Naive thymus-derived CD4-positive, alpha-beta T cell (primary cell): ENCODE data around the gene FCHSD2. TPM values are rescaled to one million over a fixed set of nuclear protein-coding genes. Genes with fewer than 3 reads are reported as not detected.

ENCODE experiments used
- ATAC-seq: fragments of 150-1000 bp; cut with Tn5 transposase; 2 replicates; pipeline ENCODE4 v1.10.0; 2021; ENCODE audit warnings: mild to moderate bottlenecking, moderate library complexity
- CTCF ChIA-PET: fragments of 350-600 bp; sonication (Branson Sonifier 250); formaldehyde crosslinking; loops from one replicate; lab custom pipeline; 2021; ENCODE audit warnings: antibody characterized with exemption; lab: Charles Lee
- POLR2A ChIA-PET: fragments of 350-600 bp; sonication (Branson Sonifier 250); formaldehyde crosslinking; loops from one replicate; lab custom pipeline; 2021; ENCODE audit warnings: antibody characterized with exemption, inconsistent platforms; lab: Charles Lee
- DNase-seq, 9 donors: peaks; one replicate each; pipeline versions ENCODE4 v3.0.0 to v3.0.0-alpha.2; 2020 to 2022; ENCODE audit warnings: mixed read lengths in 1 of 9
- H3K27ac ChIP-seq: one replicate; pipeline ENCODE4 v1.7.0; 2013; ENCODE audit warnings: mild to moderate bottlenecking, low read depth, low read length, moderate library complexity
- H3K27me3 ChIP-seq, 2 donors: one replicate each; pipeline ENCODE4 v1.7.0; 2013; ENCODE audit warnings: low read length in 2 of 2, mild to moderate bottlenecking in 2 of 2, moderate library complexity in 2 of 2; ENCODE audit not compliant: control insufficient read depth in 2 of 2, insufficient read depth in 2 of 2
- H3K36me3 ChIP-seq, 3 experiments: 1 replicate in 2 of 3; 2 replicates in 1 of 3; pipeline ENCODE4 v1.7.0; 2013; ENCODE audit warnings: low read length in 3 of 3, mild to moderate bottlenecking in 3 of 3, moderate library complexity in 1 of 3; ENCODE audit not compliant: insufficient read depth in 3 of 3, control insufficient read depth in 2 of 3
- H3K4me1 ChIP-seq, 2 donors: one replicate each; pipeline ENCODE4 v1.7.0; 2013; ENCODE audit warnings: low read length in 2 of 2, mild to moderate bottlenecking in 2 of 2, moderate library complexity in 1 of 2; ENCODE audit not compliant: control insufficient read depth in 2 of 2, insufficient read depth in 2 of 2
- H3K4me3 ChIP-seq: 2 replicates; pipeline ENCODE4 v1.7.0; 2013; ENCODE audit warnings: mild to moderate bottlenecking, low read length
- H3K9me3 ChIP-seq, 3 experiments: 1 replicate in 2 of 3; 2 replicates in 1 of 3; pipeline ENCODE4 v1.7.0; 2013; ENCODE audit warnings: low read length in 3 of 3; ENCODE audit not compliant: control insufficient read depth in 2 of 3
- H3K27ac Mint-ChIP-seq, 9 donors: one replicate each; pipeline ENCODE4 v1.8.0; 2020 to 2022; ENCODE audit warnings: mixed read lengths in 9 of 9, mild to moderate bottlenecking in 8 of 9, moderate library complexity in 5 of 9, inconsistent platforms in 2 of 9
- H3K27me3 Mint-ChIP-seq, 5 donors: one replicate each; pipeline ENCODE4 v1.8.0; 2021 to 2022; ENCODE audit warnings: mixed read lengths in 5 of 5, mild to moderate bottlenecking in 1 of 5
- H3K36me3 Mint-ChIP-seq, 5 donors: one replicate each; pipeline ENCODE4 v1.8.0; 2020 to 2022; ENCODE audit warnings: mixed read lengths in 5 of 5, mild to moderate bottlenecking in 3 of 5, inconsistent platforms in 1 of 5
- H3K4me1 Mint-ChIP-seq, 7 donors: one replicate each; pipeline ENCODE4 v1.8.0; 2020 to 2022; ENCODE audit warnings: mixed read lengths in 7 of 7, mild to moderate bottlenecking in 3 of 7, inconsistent platforms in 1 of 7
- H3K4me3 Mint-ChIP-seq, 10 donors: one replicate each; pipeline ENCODE4 v1.8.0; 2020 to 2022; ENCODE audit warnings: mild to moderate bottlenecking in 10 of 10, mixed read lengths in 10 of 10, moderate library complexity in 6 of 10, inconsistent platforms in 2 of 10
- H3K9me3 Mint-ChIP-seq, 11 donors: one replicate each; pipeline ENCODE4 v1.8.0; 2020 to 2022; ENCODE audit warnings: mixed read lengths in 11 of 11, mild to moderate bottlenecking in 4 of 11, inconsistent platforms in 1 of 11, moderate library complexity in 1 of 11
- intact Hi-C, 2 donors: fragments of 100-400 bp; cut with micrococcal nuclease; formaldehyde crosslinking; loops; one replicate each; pipeline ENCODE4 v1.15.1; 2023
- polyA plus RNA-seq, 2 donors: library from polyadenylated mRNA; unstranded; fragments of 300-500 nt; fragmentation: Illumina TruSeq; gene quantifications; one replicate each; pipeline ENCODE4 v1.2.3, GENCODE V29; 2021
- total RNA-seq, 6 experiments: library from RNA in 5 of 6; stranded (reverse) in 5 of 6; gene quantifications; 1 replicate in 5 of 6; 2 replicates in 1 of 6; pipeline ENCODE4 v1.2.3 and lab custom pipeline; 2021 to 2026

FCHSD2 gene
- total and polyA plus RNA-seq, 7 experiments from 2014 or later: 18.3 to 69.9 (median 48.6) TPM

GRCh38 chr11:73002214-73002613 lies 139.9 kb downstream of the FCHSD2 start:
- ATAC-seq: no peak
- intact Hi-C loops: no loop called here
- H3K4me1 Mint-ChIP-seq: peaks cover 2 to 37% (median 27%) of the 10 kb centered on the region in 7 donors
- DNase-seq: no peak
- no peaks in the 10 kb centered on the region for H3K27me3 Mint-ChIP-seq
- no peak overlapping the region for H3K4me3 Mint-ChIP-seq
- H3K36me3 ChIP-seq: peaks cover 0 to 5% (median 0%) of the 10 kb centered on the region in 3 experiments
- H3K9me3 Mint-ChIP-seq: peaks cover 0 to 2% (median 0%) of the 10 kb centered on the region in 11 donors
- peak overlapping the region in 1 of 9 donors; percentile 25 for H3K27ac Mint-ChIP-seq
- H3K4me3 ChIP-seq: no peak overlapping the region
- H3K9me3 ChIP-seq: no peaks in the 10 kb centered on the region
- peaks cover 7 to 36% (median 28%) of the 10 kb centered on the region in 5 donors for H3K36me3 Mint-ChIP-seq
- H3K27ac ChIP-seq: no peak overlapping the region
- ChIA-PET POLR2A (no interaction called here), CTCF (no interaction called here)
- no peaks in the 10 kb centered on the region for H3K4me1 ChIP-seq
- no peaks in the 10 kb centered on the region for H3K27me3 ChIP-seq

GRCh38 chr11:73001615-73002014 lies 140.5 kb downstream of the FCHSD2 start:
- CTCF ChIA-PET: no interaction called here

GRCh38 chr11:72998676-72999075 lies 143.4 kb downstream of the FCHSD2 start:
- ATAC-seq (no peak), DNase-seq (no peak)
- ChIA-PET CTCF (interaction anchor here (0.7 kb wide), 1 partner anchor 188 kb away, joined by 6 read pairs; no protein-coding TSS in a partner anchor), POLR2A (no interaction called here)
- Histone ChIP-seq H3K9me3 (no peaks in the 10 kb centered on the region), H3K36me3 (peaks cover 0 to 9% (median 0%) of the 10 kb centered on the region in 3 experiments), H3K27me3 (no peaks in the 10 kb centered on the region), H3K4me3 (no peak overlapping the region), H3K4me1 (no peaks in the 10 kb centered on the region), H3K27ac (no peak overlapping the region)
- Mint-ChIP-seq H3K36me3 (peaks cover 0 to 26% (median 19%) of the 10 kb centered on the region in 5 donors), H3K4me3 (no peak overlapping the region), H3K27ac (no peak overlapping the region), H3K27me3 (no peaks in the 10 kb centered on the region), H3K4me1 (peaks cover 2 to 20% (median 7%) of the 10 kb centered on the region in 7 donors), H3K9me3 (no peaks in the 10 kb centered on the region)
- intact Hi-C loops: no loop called here

More at GRCh38 chr11:73001615-73002014, 140.5 kb downstream of the FCHSD2 start:
- POLR2A ChIA-PET: no interaction called here
- no peak for ATAC-seq
- Mint-ChIP-seq H3K4me1 (peaks cover 2 to 40% (median 22%) of the 10 kb centered on the region in 7 donors), H3K9me3 (peaks cover 0 to 2% (median 0%) of the 10 kb centered on the region in 11 donors), H3K36me3 (peaks cover 5 to 34% (median 26%) of the 10 kb centered on the region in 5 donors), H3K27ac (no peak overlapping the region), H3K4me3 (no peak overlapping the region), H3K27me3 (no peaks in the 10 kb centered on the region)
- no peaks in the 10 kb centered on the region for H3K27me3 ChIP-seq
- no peak for DNase-seq
- no peak overlapping the region for H3K4me3 ChIP-seq
- peaks cover 0 to 5% (median 0%) of the 10 kb centered on the region in 3 experiments for H3K36me3 ChIP-seq
- intact Hi-C loops: no loop called here
- H3K9me3 ChIP-seq: no peaks in the 10 kb centered on the region
- H3K27ac ChIP-seq: no peak overlapping the region
- H3K4me1 ChIP-seq: no peaks in the 10 kb centered on the region

- H3K4me3 Mint-ChIP-seq: no peak overlapping the region
- H3K4me3 ChIP-seq: no peak overlapping the region
- ChIA-PET CTCF (no interaction called here), POLR2A (no interaction called here)
- peaks cover 0 to 9% (median 0%) of the 10 kb centered on the region in 3 experiments for H3K36me3 ChIP-seq
- DNase-seq (no peak), ATAC-seq (no peak)
- peaks cover 0 to 10% (median 4%) of the 10 kb centered on the region in 7 donors for H3K4me1 Mint-ChIP-seq
- H3K9me3 ChIP-seq: no peaks in the 10 kb centered on the region
- H3K27ac Mint-ChIP-seq: peak overlapping the region in 2 of 9 donors; percentile 3 to 56
- no peak overlapping the region for H3K27ac ChIP-seq
- no peaks in the 10 kb centered on the region for H3K9me3 Mint-ChIP-seq
- intact Hi-C loops: no loop called here
- no peaks in the 10 kb centered on the region for H3K27me3 Mint-ChIP-seq
- H3K36me3 Mint-ChIP-seq: peaks cover 0 to 26% (median 16%) of the 10 kb centered on the region in 5 donors
- no peaks in the 10 kb centered on the region for H3K4me1 ChIP-seq
- H3K27me3 ChIP-seq: no peaks in the 10 kb centered on the region
Observed at GRCh38 chr11:72996959-72997358, 145.2 kb downstream of the FCHSD2 start.

- Histone ChIP-seq H3K4me1 (no peaks in the 10 kb centered on the region), H3K36me3 (peaks cover 5 to 10% (median 8%) of the 10 kb centered on the region in 3 experiments), H3K27ac (no peak overlapping the region), H3K9me3 (no peaks in the 10 kb centered on the region), H3K27me3 (no peaks in the 10 kb centered on the region), H3K4me3 (no peak overlapping the region)
- DNase-seq (no peak), ATAC-seq (no peak)
- Mint-ChIP-seq H3K4me3 (no peak overlapping the region), H3K36me3 (peaks cover 4 to 45% (median 35%) of the 10 kb centered on the region in 5 donors), H3K27me3 (no peaks in the 10 kb centered on the region), H3K4me1 (peaks cover 8 to 16% (median 12%) of the 10 kb centered on the region in 7 donors), H3K27ac (no peak overlapping the region), H3K9me3 (no peaks in the 10 kb centered on the region)
- intact Hi-C loops: no loop called here
- ChIA-PET CTCF (interaction anchor here (1.0 kb wide), 1 partner anchor 10 kb away, joined by 4 read pairs; no protein-coding TSS in a partner anchor), POLR2A (no interaction called here)
Observed at GRCh38 chr11:72989727-72990126, 152.4 kb downstream of the FCHSD2 start.

- H3K4me1 Mint-ChIP-seq: peaks cover 8 to 16% (median 12%) of the 10 kb centered on the region in 7 donors
- no peaks in the 10 kb centered on the region for H3K27me3 Mint-ChIP-seq
- Histone ChIP-seq H3K27ac (no peak overlapping the region), H3K4me1 (no peaks in the 10 kb centered on the region), H3K36me3 (peaks cover 5 to 14% (median 11%) of the 10 kb centered on the region in 3 experiments), H3K4me3 (no peak overlapping the region), H3K27me3 (no peaks in the 10 kb centered on the region), H3K9me3 (no peaks in the 10 kb centered on the region)
- intact Hi-C loops: no loop called here
- ChIA-PET CTCF (no interaction called here), POLR2A (no interaction called here)
- DNase-seq: no peak
- no peaks in the 10 kb centered on the region for H3K9me3 Mint-ChIP-seq
- no peak overlapping the region for H3K4me3 Mint-ChIP-seq
- H3K36me3 Mint-ChIP-seq: peaks cover 4 to 43% (median 30%) of the 10 kb centered on the region in 5 donors
- no peak for ATAC-seq
- no peak overlapping the region for H3K27ac Mint-ChIP-seq
Observed at GRCh38 chr11:72988821-72989220, 153.3 kb downstream of the FCHSD2 start.

- Mint-ChIP-seq H3K9me3 (no peaks in the 10 kb centered on the region), H3K27ac (peak overlapping the region in 1 of 9 donors; percentile 24), H3K4me3 (no peak overlapping the region), H3K36me3 (peaks cover 4 to 59% (median 40%) of the 10 kb centered on the region in 5 donors), H3K27me3 (no peaks in the 10 kb centered on the region), H3K4me1 (peaks cover 4 to 17% (median 9%) of the 10 kb centered on the region in 7 donors)
- ChIA-PET POLR2A (no interaction called here), CTCF (interaction anchor here (0.8 kb wide), 1 partner anchor 204 kb away, joined by 3 read pairs; no protein-coding TSS in a partner anchor)
- H3K36me3 ChIP-seq: peaks cover 5 to 14% (median 10%) of the 10 kb centered on the region in 3 experiments
- no peak overlapping the region for H3K27ac ChIP-seq
- ATAC-seq (no peak), DNase-seq (no peak)
- intact Hi-C loops: no loop called here
- H3K4me3 ChIP-seq: no peak overlapping the region
- no peaks in the 10 kb centered on the region for H3K27me3 ChIP-seq
- H3K4me1 ChIP-seq: no peaks in the 10 kb centered on the region
- no peaks in the 10 kb centered on the region for H3K9me3 ChIP-seq
Observed at GRCh38 chr11:72985645-72986044, 156.5 kb downstream of the FCHSD2 start.
